ENCODE data around the gene EME2.

EME2 gene

GRCh38 chr16:1818873-1819525 is 46.4 kb downstream of the EME2 start:
- H3K27me3 ChIP-seq (ENCODE audit: insufficient read depth, low read length) = no peaks in the 10 kb centered on the region
- no peak overlapping the region for H2AK5ac ChIP-seq (ENCODE audit: low read length)
- H3K36me3 ChIP-seq (ENCODE audit: control insufficient read depth in 1 of 2, insufficient read depth in 2 of 2, low read length in 2 of 2) = peaks cover 52 to 60% of the 10 kb centered on the region in 2 experiments
- no peak overlapping the region for H4K91ac ChIP-seq (ENCODE audit: low read depth, low read length)
- H2BK5ac ChIP-seq (ENCODE audit: low read depth, low read length, poor library complexity) = no peak overlapping the region
- no peak overlapping the region for H3K27ac ChIP-seq (ENCODE audit: low read depth, low read length)
- H3K9me3 ChIP-seq (ENCODE audit: insufficient read depth, low read depth, low read length) = no peaks in the 10 kb centered on the region
- H2AFZ ChIP-seq (ENCODE audit: insufficient read depth, low read length, poor library complexity) = no peak overlapping the region
- no peak overlapping the region for H4K12ac ChIP-seq (ENCODE audit: low read depth, low read length)
- no peak overlapping the region for H3K18ac ChIP-seq (ENCODE audit: low read length)
- no peak overlapping the region for H3K4me2 ChIP-seq (ENCODE audit: low read length)
- H3K4me3 ChIP-seq (ENCODE audit: low read depth, low read length) = no peak overlapping the region
- H3K79me2 ChIP-seq (ENCODE audit: control insufficient read depth, insufficient read depth, low read length, poor library complexity) = no peaks in the 10 kb centered on the region
- no peak overlapping the region for H2BK120ac ChIP-seq (ENCODE audit: insufficient read depth, low read length, poor library complexity)
- H3K14ac ChIP-seq (ENCODE audit: low read length) = no peak overlapping the region
- H3K79me1 ChIP-seq (ENCODE audit: low read length) = no peaks in the 10 kb centered on the region
- H3K23ac ChIP-seq (ENCODE audit: low read length) = no peak overlapping the region
- no CpG with 5 or more reads among the region's 35 CpGs for WGBS (ENCODE audit: extremely low coverage, insufficient coverage, insufficient read length)
- H3K9ac ChIP-seq (ENCODE audit: low read length) = no peak overlapping the region
- no peak for DNase-seq
- no peak overlapping the region for H3K4ac ChIP-seq (ENCODE audit: low read depth, low read length)
- H2BK12ac ChIP-seq (ENCODE audit: low read length) = no peak overlapping the region
- no peak overlapping the region for H4K8ac ChIP-seq (ENCODE audit: low read depth, low read length)
- no peaks in the 10 kb centered on the region for H3K4me1 ChIP-seq (ENCODE audit: control insufficient read depth in 1 of 2, insufficient read depth in 2 of 2, low read length in 2 of 2)

GRCh38 chr16:1819611-1820010 is 47.0 kb downstream of the EME2 start:
- Histone ChIP-seq H3K4me2 (ENCODE audit: low read length) (no peak overlapping the region), H4K8ac (ENCODE audit: low read depth, low read length) (no peak overlapping the region), H3K27me3 (ENCODE audit: insufficient read depth, low read length) (no peaks in the 10 kb centered on the region), H2BK12ac (ENCODE audit: low read length) (no peak overlapping the region), H2AK5ac (ENCODE audit: low read length) (no peak overlapping the region), H4K91ac (ENCODE audit: low read depth, low read length) (no peak overlapping the region), H3K79me2 (ENCODE audit: control insufficient read depth, insufficient read depth, low read length, poor library complexity) (no peaks in the 10 kb centered on the region), H3K27ac (ENCODE audit: low read depth, low read length) (no peak overlapping the region), H3K4me1 (ENCODE audit: control insufficient read depth in 1 of 2, insufficient read depth in 2 of 2, low read length in 2 of 2) (no peaks in the 10 kb centered on the region), H2BK120ac (ENCODE audit: insufficient read depth, low read length, poor library complexity) (no peak overlapping the region), H2AFZ (ENCODE audit: insufficient read depth, low read length, poor library complexity) (no peak overlapping the region), H3K79me1 (ENCODE audit: low read length) (no peaks in the 10 kb centered on the region), H3K36me3 (ENCODE audit: control insufficient read depth in 1 of 2, insufficient read depth in 2 of 2, low read length in 2 of 2) (peaks cover 52 to 60% of the 10 kb centered on the region in 2 experiments), H3K9ac (ENCODE audit: low read length) (no peak overlapping the region), H3K4me3 (ENCODE audit: low read depth, low read length) (no peak overlapping the region), H4K12ac (ENCODE audit: low read depth, low read length) (no peak overlapping the region), H3K18ac (ENCODE audit: low read length) (no peak overlapping the region), H3K23ac (ENCODE audit: low read length) (no peak overlapping the region), H2BK5ac (ENCODE audit: low read depth, low read length, poor library complexity) (no peak overlapping the region), H3K4ac (ENCODE audit: low read depth, low read length) (no peak overlapping the region), H3K9me3 (ENCODE audit: insufficient read depth, low read depth, low read length) (no peaks in the 10 kb centered on the region), H3K14ac (ENCODE audit: low read length) (no peak overlapping the region)
- no peak for DNase-seq
- WGBS (ENCODE audit: extremely low coverage, insufficient coverage, insufficient read length) = no CpG with 5 or more reads among the region's 15 CpGs

- Histone ChIP-seq H4K8ac (ENCODE audit: low read depth, low read length) (no peak overlapping the region), H3K27me3 (ENCODE audit: insufficient read depth, low read length) (no peaks in the 10 kb centered on the region), H2BK120ac (ENCODE audit: insufficient read depth, low read length, poor library complexity) (no peak overlapping the region), H2BK5ac (ENCODE audit: low read depth, low read length, poor library complexity) (no peak overlapping the region), H2AFZ (ENCODE audit: insufficient read depth, low read length, poor library complexity) (no peak overlapping the region), H3K79me1 (ENCODE audit: low read length) (no peaks in the 10 kb centered on the region), H3K23ac (ENCODE audit: low read length) (no peak overlapping the region), H3K4me1 (ENCODE audit: control insufficient read depth in 1 of 2, insufficient read depth in 2 of 2, low read length in 2 of 2) (no peaks in the 10 kb centered on the region), H2BK12ac (ENCODE audit: low read length) (no peak overlapping the region), H3K9ac (ENCODE audit: low read length) (no peak overlapping the region), H3K18ac (ENCODE audit: low read length) (no peak overlapping the region), H3K4me3 (ENCODE audit: low read depth, low read length) (no peak overlapping the region), H3K9me3 (ENCODE audit: insufficient read depth, low read depth, low read length) (no peaks in the 10 kb centered on the region), H4K12ac (ENCODE audit: low read depth, low read length) (no peak overlapping the region), H3K14ac (ENCODE audit: low read length) (no peak overlapping the region), H4K91ac (ENCODE audit: low read depth, low read length) (no peak overlapping the region), H3K79me2 (ENCODE audit: control insufficient read depth, insufficient read depth, low read length, poor library complexity) (no peaks in the 10 kb centered on the region), H3K36me3 (ENCODE audit: control insufficient read depth in 1 of 2, insufficient read depth in 2 of 2, low read length in 2 of 2) (peaks cover 51 to 57% of the 10 kb centered on the region in 2 experiments), H3K4me2 (ENCODE audit: low read length) (no peak overlapping the region), H2AK5ac (ENCODE audit: low read length) (no peak overlapping the region), H3K27ac (ENCODE audit: low read depth, low read length) (no peak overlapping the region), H3K4ac (ENCODE audit: low read depth, low read length) (no peak overlapping the region)
- no peak for DNase-seq
- no CpG with 5 or more reads among the region's 25 CpGs for WGBS (ENCODE audit: extremely low coverage, insufficient coverage, insufficient read length)
These were observed 47.7 kb downstream of the EME2 start for GRCh38 chr16:1820096-1820945.

GRCh38 chr16:1820946-1821290 is 48.3 kb downstream of the EME2 start:
- H3K79me1 ChIP-seq (ENCODE audit: low read length) = no peaks in the 10 kb centered on the region
- no peak overlapping the region for H3K27ac ChIP-seq (ENCODE audit: low read depth, low read length)
- no peaks in the 10 kb centered on the region for H3K27me3 ChIP-seq (ENCODE audit: insufficient read depth, low read length)
- peaks cover under 1% of the 10 kb centered on the region for H3K79me2 ChIP-seq (ENCODE audit: control insufficient read depth, insufficient read depth, low read length, poor library complexity)
- no peaks in the 10 kb centered on the region for H3K9me3 ChIP-seq (ENCODE audit: insufficient read depth, low read depth, low read length)
- H4K91ac ChIP-seq (ENCODE audit: low read depth, low read length) = no peak overlapping the region
- no CpG with 5 or more reads among the region's 12 CpGs for WGBS (ENCODE audit: extremely low coverage, insufficient coverage, insufficient read length)
- H2BK12ac ChIP-seq (ENCODE audit: low read length) = no peak overlapping the region
- no peak for DNase-seq
- no peak overlapping the region for H2AFZ ChIP-seq (ENCODE audit: insufficient read depth, low read length, poor library complexity)
- H2BK120ac ChIP-seq (ENCODE audit: insufficient read depth, low read length, poor library complexity) = no peak overlapping the region
- H3K36me3 ChIP-seq (ENCODE audit: control insufficient read depth in 1 of 2, insufficient read depth in 2 of 2, low read length in 2 of 2) = peaks cover 48 to 54% of the 10 kb centered on the region in 2 experiments
- H3K9ac ChIP-seq (ENCODE audit: low read length) = no peak overlapping the region
- no peak overlapping the region for H3K4me2 ChIP-seq (ENCODE audit: low read length)
- H2AK5ac ChIP-seq (ENCODE audit: low read length) = no peak overlapping the region
- peaks cover 0 to 5% of the 10 kb centered on the region in 2 experiments for H3K4me1 ChIP-seq (ENCODE audit: control insufficient read depth in 1 of 2, insufficient read depth in 2 of 2, low read length in 2 of 2)
- no peak overlapping the region for H2BK5ac ChIP-seq (ENCODE audit: low read depth, low read length, poor library complexity)
- no peak overlapping the region for H3K18ac ChIP-seq (ENCODE audit: low read length)
- no peak overlapping the region for H4K8ac ChIP-seq (ENCODE audit: low read depth, low read length)
- H3K4me3 ChIP-seq (ENCODE audit: low read depth, low read length) = no peak overlapping the region
- no peak overlapping the region for H3K4ac ChIP-seq (ENCODE audit: low read depth, low read length)
- H4K12ac ChIP-seq (ENCODE audit: low read depth, low read length) = no peak overlapping the region
- no peak overlapping the region for H3K23ac ChIP-seq (ENCODE audit: low read length)
- H3K14ac ChIP-seq (ENCODE audit: low read length) = no peak overlapping the region

Data from trophoblast cell (in vitro differentiated cells and primary cell).